ENCODE measurements around the gene ZFP28.

Gene ZFP28

GRCh38 chr19:56596676-56597075, 57.9 kb downstream of the ZFP28 start:
- DNase-seq: no peak

DNA sequence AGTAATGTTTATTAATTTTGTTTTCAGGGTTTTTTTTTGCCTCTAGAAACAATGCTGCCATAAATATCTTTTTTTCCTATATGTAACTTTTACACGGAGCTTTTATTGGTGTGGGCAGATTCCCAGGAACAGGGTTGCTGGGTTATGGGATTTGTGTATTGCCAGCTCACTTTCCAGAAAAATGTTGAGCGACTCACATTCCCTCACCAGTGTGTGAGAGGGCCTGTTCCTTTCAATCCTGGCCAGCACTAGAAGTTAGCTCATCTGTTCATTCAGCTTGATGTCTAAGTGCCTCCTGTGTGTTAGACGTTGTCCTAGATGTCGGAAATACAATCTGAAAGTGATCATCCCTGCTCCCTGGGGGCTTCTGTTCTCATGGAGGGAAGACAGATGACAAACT, 58.9 kb downstream of the ZFP28 start:
- DNase-seq: no peak

DNA sequence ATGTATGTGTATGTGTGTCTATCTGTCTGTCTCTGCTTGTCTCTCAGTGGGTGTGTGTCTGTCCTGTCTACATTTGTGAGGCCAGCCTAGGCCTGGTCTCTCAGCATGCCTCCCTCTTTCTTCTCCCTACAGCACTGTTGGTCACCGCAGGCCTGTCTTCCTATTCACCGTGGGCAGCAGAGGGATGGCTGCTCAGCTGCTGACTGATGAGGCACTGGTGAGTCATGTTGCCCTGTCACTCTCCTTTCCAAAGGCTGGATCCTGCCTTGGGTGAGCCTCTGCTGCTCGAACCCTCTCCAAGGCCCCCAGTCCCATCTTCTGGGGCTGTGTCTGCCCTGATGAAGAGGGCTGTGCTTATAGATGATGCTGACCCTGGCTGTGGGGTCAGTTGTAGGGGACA, 62.6 kb downstream of the ZFP28 start:
- no peak for DNase-seq

- DNase-seq: no peak
Measured at GRCh38 chr19:56603829-56604228, 65.1 kb downstream of the ZFP28 start.

All from hematopoietic multipotent progenitor cell treated with erythropoietin and hydrocortisone succinate and interleukin-3 and kit ligand, for 6 days (in vitro differentiated cells).